Measurements from ENCODE around the gene TNFRSF6B.
"Not testable (repeated sequence)": the region's sequence is repeated elsewhere in the genome, so short reads cannot be mapped to it uniquely, and the experiment has no call there.

The TNFRSF6B gene

DNA sequence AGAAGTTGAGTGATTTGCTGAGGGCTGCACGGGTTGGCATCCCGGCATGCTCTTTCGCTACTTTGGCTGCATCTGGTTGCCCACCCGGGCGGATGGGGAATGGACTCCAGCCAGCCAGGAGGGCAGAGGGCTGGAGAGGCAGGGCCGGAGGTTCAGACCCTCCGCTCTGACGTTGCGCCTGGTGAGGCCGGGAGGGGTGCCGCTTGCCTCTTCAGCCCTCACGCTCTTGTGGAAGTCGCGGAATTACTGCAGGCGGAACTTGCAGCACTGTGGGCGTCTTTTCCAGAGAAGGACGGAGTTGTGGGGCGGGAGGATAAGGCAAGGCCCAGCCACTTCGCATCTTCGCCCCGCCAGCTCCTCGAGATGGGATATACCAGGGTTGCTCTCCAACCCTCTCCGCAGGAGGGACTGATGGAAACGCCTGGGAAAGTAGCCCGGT is 37.7 kb upstream of the TNFRSF6B start:
- DNase-seq (ENCODE audit: low read depth) = peak; percentile 65
- H3K4me3 ChIP-seq (ENCODE audit: low read depth, low read length) = peak overlapping the region; percentile 96
- TF ChIP-seq, protein P1, sequence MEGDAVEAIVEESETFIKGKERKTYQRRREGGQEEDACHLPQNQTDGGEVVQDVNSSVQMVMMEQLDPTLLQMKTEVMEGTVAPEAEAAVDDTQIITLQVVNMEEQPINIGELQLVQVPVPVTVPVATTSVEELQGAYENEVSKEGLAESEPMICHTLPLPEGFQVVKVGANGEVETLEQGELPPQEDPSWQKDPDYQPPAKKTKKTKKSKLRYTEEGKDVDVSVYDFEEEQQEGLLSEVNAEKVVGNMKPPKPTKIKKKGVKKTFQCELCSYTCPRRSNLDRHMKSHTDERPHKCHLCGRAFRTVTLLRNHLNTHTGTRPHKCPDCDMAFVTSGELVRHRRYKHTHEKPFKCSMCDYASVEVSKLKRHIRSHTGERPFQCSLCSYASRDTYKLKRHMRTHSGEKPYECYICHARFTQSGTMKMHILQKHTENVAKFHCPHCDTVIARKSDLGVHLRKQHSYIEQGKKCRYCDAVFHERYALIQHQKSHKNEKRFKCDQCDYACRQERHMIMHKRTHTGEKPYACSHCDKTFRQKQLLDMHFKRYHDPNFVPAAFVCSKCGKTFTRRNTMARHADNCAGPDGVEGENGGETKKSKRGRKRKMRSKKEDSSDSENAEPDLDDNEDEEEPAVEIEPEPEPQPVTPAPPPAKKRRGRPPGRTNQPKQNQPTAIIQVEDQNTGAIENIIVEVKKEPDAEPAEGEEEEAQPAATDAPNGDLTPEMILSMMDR (conservative IDR thresholded peaks at IDR 0.05; ENCODE audit: low read depth, low read length) = no peak

DNA sequence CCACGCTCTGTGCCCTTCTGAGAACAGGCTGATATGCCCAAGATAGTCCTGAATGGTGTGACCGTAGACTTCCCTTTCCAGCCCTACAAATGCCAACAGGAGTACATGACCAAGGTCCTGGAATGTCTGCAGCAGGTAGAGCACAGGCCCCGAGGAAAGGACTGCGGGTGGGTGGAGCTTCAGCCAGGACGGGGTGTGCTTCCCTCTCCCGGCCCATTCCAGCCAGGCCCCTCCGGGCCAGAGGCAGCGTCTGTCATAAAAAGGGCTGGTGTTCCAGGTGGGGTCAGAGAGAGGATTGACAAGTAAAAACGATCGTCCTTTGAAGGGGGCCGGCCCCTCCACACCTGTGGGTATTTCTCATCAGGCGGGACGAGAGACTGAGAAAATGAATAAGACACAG is 37.1 kb upstream of the TNFRSF6B start:
- peak overlapping the region; percentile 96 for H3K4me3 ChIP-seq (ENCODE audit: low read depth, low read length)
- TF ChIP-seq, protein P1 (conservative IDR thresholded peaks at IDR 0.05; ENCODE audit: low read depth, low read length) = no peak
- DNase-seq (ENCODE audit: low read depth) = no peak

DNA sequence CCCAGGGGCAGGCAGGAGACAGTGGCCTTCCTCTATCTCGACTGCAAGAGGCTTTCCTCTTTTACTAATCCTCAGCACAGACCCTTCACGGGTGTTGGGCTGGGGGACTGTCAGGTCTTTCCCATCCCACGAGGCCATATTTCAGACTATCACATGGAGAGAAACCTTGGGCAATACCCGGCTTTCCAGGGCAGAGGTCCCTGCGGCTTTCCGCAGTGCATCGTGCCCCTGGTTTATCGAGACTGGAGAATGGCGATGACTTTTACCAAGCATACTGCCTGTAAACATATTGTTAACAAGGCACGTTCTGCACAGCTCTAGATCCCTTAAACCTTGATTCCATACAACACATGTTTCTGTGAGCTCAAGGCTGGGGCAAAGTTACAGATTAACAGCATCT is 36.3 kb upstream of the TNFRSF6B start:
- DNase-seq (ENCODE audit: low read depth); H3K4me3 ChIP-seq (ENCODE audit: low read depth, low read length): not testable (repeated sequence)

DNA sequence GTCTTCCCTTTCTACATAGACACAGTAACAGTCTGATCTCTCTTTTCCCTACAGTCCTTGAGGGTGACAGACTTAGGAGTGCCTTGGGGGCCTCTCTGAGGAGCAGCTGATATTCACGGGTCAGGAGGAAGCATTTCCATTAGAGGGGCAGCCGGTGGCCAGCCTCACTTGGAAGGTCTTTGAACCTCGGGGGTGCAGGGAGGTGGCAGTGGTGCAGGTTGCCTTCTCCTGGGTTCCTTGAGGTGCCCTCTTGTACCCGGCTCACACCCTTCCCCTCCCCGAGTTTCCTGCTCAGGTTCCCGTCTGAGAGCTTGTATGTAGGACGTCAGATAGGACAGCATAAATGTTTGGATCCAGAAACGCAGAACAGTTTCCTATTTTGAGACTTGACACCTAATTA is 35.8 kb upstream of the TNFRSF6B start:
- H3K4me3 ChIP-seq (ENCODE audit: low read depth, low read length) = no peak overlapping the region
- TF ChIP-seq, protein P1 (conservative IDR thresholded peaks at IDR 0.05; ENCODE audit: low read depth, low read length) = no peak
- no peak for DNase-seq (ENCODE audit: low read depth)

DNA sequence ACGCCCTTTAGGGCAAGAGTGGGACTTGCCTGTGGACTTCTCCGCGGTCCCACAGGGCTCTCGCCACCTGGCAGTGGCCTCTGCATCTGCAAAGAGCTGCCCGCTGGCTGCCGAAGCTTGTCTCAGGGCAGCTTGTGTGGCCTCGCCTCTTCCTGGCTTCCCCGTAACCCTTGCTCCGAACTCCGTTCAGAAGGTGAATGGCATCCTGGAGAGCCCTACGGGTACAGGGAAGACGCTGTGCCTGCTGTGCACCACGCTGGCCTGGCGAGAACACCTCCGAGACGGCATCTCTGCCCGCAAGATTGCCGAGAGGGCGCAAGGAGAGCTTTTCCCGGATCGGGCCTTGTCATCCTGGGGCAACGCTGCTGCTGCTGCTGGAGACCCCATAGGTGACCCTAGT is 35.3 kb upstream of the TNFRSF6B start:
- no peak overlapping the region for H3K4me3 ChIP-seq (ENCODE audit: low read depth, low read length)
- TF ChIP-seq, protein P1 (conservative IDR thresholded peaks at IDR 0.05; ENCODE audit: low read depth, low read length) = no peak

DNA sequence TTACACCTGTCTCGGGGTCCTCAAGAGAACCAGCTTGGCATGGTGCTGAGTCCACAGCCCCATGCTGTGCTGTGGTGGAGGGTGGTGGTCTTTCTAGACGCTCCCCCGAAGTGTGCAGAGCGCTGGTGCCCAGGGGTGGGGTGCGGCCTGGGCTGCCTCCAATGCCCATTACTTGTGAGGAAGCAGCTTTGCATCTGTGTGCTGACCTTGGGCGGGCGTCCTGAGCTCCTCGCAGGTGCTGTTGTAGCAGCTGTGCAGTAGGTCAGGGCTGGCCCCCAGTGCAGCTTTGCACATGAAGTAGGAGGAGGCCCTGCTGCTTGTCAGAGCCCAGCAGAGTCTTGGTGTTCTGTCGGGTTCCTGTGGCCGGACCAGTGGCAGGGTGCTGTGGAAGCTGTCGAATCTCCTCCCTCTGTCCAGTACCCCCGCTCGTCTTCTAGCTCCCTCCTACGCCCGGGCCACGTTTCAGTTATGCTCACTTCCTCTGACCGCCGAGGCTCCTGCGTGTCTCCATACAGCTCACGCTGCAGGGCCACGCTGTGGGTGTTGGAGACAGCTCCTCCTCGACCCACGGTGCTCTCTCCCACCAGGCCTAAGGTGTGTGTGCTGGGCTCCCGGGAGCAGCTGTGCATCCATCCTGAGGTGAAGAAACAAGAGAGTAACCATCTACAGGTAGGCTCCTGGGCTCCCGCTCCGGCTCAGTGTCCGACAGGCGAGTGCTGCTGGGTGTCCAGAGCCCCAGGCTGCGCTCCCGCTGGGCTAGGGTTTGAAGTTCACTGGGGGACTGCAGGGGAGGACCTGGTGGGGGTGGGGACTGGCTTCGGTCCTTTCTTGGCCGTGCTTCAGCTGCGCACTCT is 34.3 kb upstream of the TNFRSF6B start:
- H3K4me3 ChIP-seq (ENCODE audit: low read depth, low read length) = no peak overlapping the region
- DNase-seq (ENCODE audit: low read depth) = no peak
- TF ChIP-seq, protein P1 (conservative IDR thresholded peaks at IDR 0.05; ENCODE audit: low read depth, low read length) = no peak

More for the DNA sequence above, 35.3 kb upstream of the TNFRSF6B start:
- DNase-seq (ENCODE audit: low read depth) = no peak

DNA sequence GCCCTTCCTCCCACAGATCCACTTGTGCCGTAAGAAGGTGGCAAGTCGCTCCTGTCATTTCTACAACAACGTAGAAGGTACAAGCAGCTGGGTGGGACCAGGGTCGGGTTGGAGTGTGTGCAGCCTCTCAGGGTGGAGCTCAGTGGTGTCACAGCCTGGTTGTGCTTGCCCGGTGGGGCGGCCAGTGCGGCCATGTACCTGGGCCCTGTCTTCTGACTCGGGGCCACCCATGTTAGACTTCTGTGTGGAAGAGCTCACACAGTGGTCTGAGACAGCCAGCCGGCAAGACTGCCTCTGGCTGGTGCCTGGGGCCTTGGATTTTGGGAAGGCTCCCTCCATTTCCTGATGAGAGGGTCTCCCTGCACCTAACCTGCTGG is 33.7 kb upstream of the TNFRSF6B start:
- DNase-seq (ENCODE audit: low read depth) = no peak

More for the DNA sequence above, 33.7 kb upstream of the TNFRSF6B start:
- H3K4me3 ChIP-seq (ENCODE audit: low read depth, low read length) = no peak overlapping the region
- TF ChIP-seq, protein P1 (conservative IDR thresholded peaks at IDR 0.05; ENCODE audit: low read depth, low read length) = no peak

Data from choroid plexus epithelial cell (primary cell).